HepG2 (cell line): ENCODE results near the gene DNAI2. TPM values are rescaled to one million over a fixed set of nuclear protein-coding genes. Genes with fewer than 3 reads are reported as not detected.

Experiments
- CTCF ChIP-seq: sonication (generic); formaldehyde crosslinking; IDR thresholded peaks from 2 replicates; pipeline ENCODE4 v1.5.0; 2020; ENCODE audit warnings: mild to moderate bottlenecking, missing genetic modification reagents, moderate library complexity
- KLF9 ChIP-seq: IDR thresholded peaks from 2 replicates; pipeline ENCODE4 v1.6.1; 2016; ENCODE audit warnings: low read depth
- MYPOP ChIP-seq: sonication (generic); formaldehyde crosslinking; IDR thresholded peaks from 2 replicates; pipeline ENCODE4 v1.8.1; 2023; ENCODE audit warnings: mild to moderate bottlenecking, moderate library complexity, missing genetic modification reagents
- THAP9 ChIP-seq: sonication (generic); formaldehyde crosslinking; IDR thresholded peaks from 2 replicates; pipeline ENCODE4; 2020; ENCODE audit warnings: missing genetic modification reagents, mild to moderate bottlenecking, borderline replicate concordance
- ZNF230 ChIP-seq: sonication (generic); formaldehyde crosslinking; IDR thresholded peaks from 2 replicates; pipeline ENCODE4 v1.4.0; 2020; ENCODE audit warnings: mild to moderate bottlenecking, missing genetic modification reagents
- ZNF672 ChIP-seq: sonication (generic); formaldehyde crosslinking; IDR thresholded peaks from 2 replicates; pipeline ENCODE4 v1.8.1; 2022; ENCODE audit warnings: missing genetic modification reagents
- ZSCAN5A ChIP-seq: sonication (generic); formaldehyde crosslinking; IDR thresholded peaks from 2 replicates; pipeline ENCODE4 v1.8.0; 2022; ENCODE audit warnings: mild to moderate bottlenecking, missing genetic modification reagents, borderline replicate concordance
- polyA plus RNA-seq, 8 experiments: library from polyadenylated mRNA; depleted of rRNA in 3 of 8; stranded (reverse) in 7 of 8; unstranded in 1 of 8; fragments of >200 nt; fragmentation: Illumina TruSeq in 4 of 8; extraction: Trizol in 4 of 8; gene quantifications; 2 replicates each; pipeline versions ENCODE4 v1.2.1 to v1.2.3, GENCODE V29; 2011 to 2016; ENCODE audit warnings: low read depth in 4 of 8, missing spikeins in 1 of 8, mixed read lengths in 1 of 8; ENCODE audit not compliant: insufficient read depth in 1 of 8
- total RNA-seq, 5 experiments: library from RNA; depleted of rRNA; stranded (reverse); fragments of >200 nt; fragmentation: Illumina TruSeq; extraction: Trizol; gene quantifications; 2 replicates each; pipeline ENCODE4 v1.2.3, GENCODE V29; 2016; ENCODE audit warnings: low read depth in 1 of 5

The DNAI2 gene
- total and polyA plus RNA-seq, 2 of the 13 experiments (the other 11 are each of a cell fraction or from before 2014, with no cell fraction given), result not detected

GRCh38 chr17:74332763-74333283 lies 58.8 kb downstream of the DNAI2 start (continued):
- TF ChIP-seq CTCF (no peak), THAP9 (CRISPR knock-in tag) (no peak), ZSCAN5A (CRISPR knock-in tag) (no peak), KLF9 (no peak), ZNF672 (CRISPR knock-in tag) (no peak), MYPOP (no peak), ZNF230 (CRISPR knock-in tag) (no peak)
- TF ChIP-seq, all 625 proteins: peak for 0
